Measurements from ENCODE around the gene CHIT1. TPM values are rescaled to one million over a fixed set of nuclear protein-coding genes. Genes with fewer than 3 reads are reported as not detected.

The CHIT1 gene
- total RNA-seq, 2 experiments from 2014 or later = 0.30 to 0.42 TPM

- H3K36me3 Mint-ChIP-seq (ENCODE audit: low read depth) = no peaks in the 10 kb centered on the region
- no peaks in the 10 kb centered on the region for H3K27me3 Mint-ChIP-seq
- ChIA-PET POLR2A (interaction anchor here (1.0 kb wide), 1 partner anchor 54 kb away, joined by 3 read pairs; no protein-coding TSS in a partner anchor), CTCF (interaction anchor here (0.5 to 3.2 kb wide), 14 partner anchors 12 to 172 kb away, joined by 3 to 16 read pairs (median 4); no protein-coding TSS in a partner anchor)
- peak; percentile 65 for DNase-seq
- H3K9me3 Mint-ChIP-seq = no peaks in the 10 kb centered on the region
- H3K4me1 Mint-ChIP-seq = no peaks in the 10 kb centered on the region
- no peak overlapping the region for H3K4me3 Mint-ChIP-seq
- no peak overlapping the region for H3K27ac Mint-ChIP-seq
Observed at GRCh38 chr1:203172184-203173010, 57.1 kb downstream of the CHIT1 start.

- H3K27ac Mint-ChIP-seq = no peak overlapping the region
- ChIA-PET CTCF (interaction anchor here (0.6 to 3.2 kb wide), 12 partner anchors 11 to 345 kb away, joined by 3 to 16 read pairs (median 4); no protein-coding TSS in a partner anchor), POLR2A (interaction anchor here (1.0 kb wide), 1 partner anchor 53 kb away, joined by 3 read pairs; no protein-coding TSS in a partner anchor)
- no peaks in the 10 kb centered on the region for H3K9me3 Mint-ChIP-seq
- DNase-seq = no peak
- no peaks in the 10 kb centered on the region for H3K27me3 Mint-ChIP-seq
- H3K36me3 Mint-ChIP-seq (ENCODE audit: low read depth) = no peaks in the 10 kb centered on the region
- no peak overlapping the region for H3K4me3 Mint-ChIP-seq
- no peaks in the 10 kb centered on the region for H3K4me1 Mint-ChIP-seq
Observed at GRCh38 chr1:203171341-203172183, 57.9 kb downstream of the CHIT1 start.

GRCh38 chr1:203170625-203171330 lies 58.7 kb downstream of the CHIT1 start:
- POLR2A ChIA-PET = no interaction called here

GRCh38 chr1:203169770-203170520 lies 59.5 kb downstream of the CHIT1 start:
- no peak for DNase-seq
- Mint-ChIP-seq H3K4me3 (no peak overlapping the region), H3K27ac (no peak overlapping the region), H3K4me1 (no peaks in the 10 kb centered on the region), H3K36me3 (ENCODE audit: low read depth) (no peaks in the 10 kb centered on the region), H3K27me3 (no peaks in the 10 kb centered on the region), H3K9me3 (no peaks in the 10 kb centered on the region)
- POLR2A ChIA-PET = no interaction called here
- CTCF ChIA-PET = interaction anchor here (1.3 to 2.6 kb wide), 3 partner anchors 12 to 46 kb away, joined by 3 to 10 read pairs (median 7); no protein-coding TSS in a partner anchor

More at GRCh38 chr1:203170625-203171330, 58.7 kb downstream of the CHIT1 start:
- Mint-ChIP-seq H3K9me3 (no peaks in the 10 kb centered on the region), H3K4me3 (no peak overlapping the region), H3K27me3 (no peaks in the 10 kb centered on the region), H3K4me1 (no peaks in the 10 kb centered on the region), H3K27ac (no peak overlapping the region), H3K36me3 (ENCODE audit: low read depth) (no peaks in the 10 kb centered on the region)
- CTCF ChIA-PET = interaction anchor here (0.6 to 3.2 kb wide), 6 partner anchors 15 to 344 kb away, joined by 3 to 16 read pairs (median 8); no protein-coding TSS in a partner anchor
- DNase-seq = no peak

GRCh38 chr1:203168991-203169390 lies 60.5 kb downstream of the CHIT1 start:
- no peaks in the 10 kb centered on the region for H3K4me1 Mint-ChIP-seq
- H3K36me3 Mint-ChIP-seq (ENCODE audit: low read depth) = no peaks in the 10 kb centered on the region
- no peak overlapping the region for H3K4me3 Mint-ChIP-seq
- no peaks in the 10 kb centered on the region for H3K9me3 Mint-ChIP-seq
- CTCF ChIA-PET = interaction anchor here (1.3 to 2.2 kb wide), 3 partner anchors 9 to 40 kb away, joined by 3 to 7 read pairs (median 3); no protein-coding TSS in a partner anchor
- POLR2A ChIA-PET = no interaction called here
- no peaks in the 10 kb centered on the region for H3K27me3 Mint-ChIP-seq
- no peak for DNase-seq
- H3K27ac Mint-ChIP-seq = no peak overlapping the region

GRCh38 chr1:203168256-203168786 lies 61.2 kb downstream of the CHIT1 start:
- no peaks in the 10 kb centered on the region for H3K36me3 Mint-ChIP-seq (ENCODE audit: low read depth)
- no peaks in the 10 kb centered on the region for H3K27me3 Mint-ChIP-seq
- DNase-seq = no peak
- no peaks in the 10 kb centered on the region for H3K9me3 Mint-ChIP-seq
- H3K4me3 Mint-ChIP-seq = no peak overlapping the region
- H3K27ac Mint-ChIP-seq = no peak overlapping the region
- POLR2A ChIA-PET = no interaction called here
- no peaks in the 10 kb centered on the region for H3K4me1 Mint-ChIP-seq
- CTCF ChIA-PET = interaction anchor here (1.3 to 1.4 kb wide), 2 partner anchors 9 to 10 kb away, joined by 3 read pairs; no protein-coding TSS in a partner anchor

- no peak for DNase-seq
- Mint-ChIP-seq H3K27me3 (peaks cover 1% of the 10 kb centered on the region), H3K9me3 (no peaks in the 10 kb centered on the region), H3K27ac (no peak overlapping the region), H3K4me3 (no peak overlapping the region), H3K36me3 (ENCODE audit: low read depth) (no peaks in the 10 kb centered on the region), H3K4me1 (no peaks in the 10 kb centered on the region)
- POLR2A ChIA-PET = no interaction called here
- CTCF ChIA-PET = interaction anchor here (1.4 kb wide), 1 partner anchor 10 kb away, joined by 3 read pairs; no protein-coding TSS in a partner anchor
Observed at GRCh38 chr1:203167913-203168200, 61.6 kb downstream of the CHIT1 start.

- Mint-ChIP-seq H3K4me3 (no peak overlapping the region), H3K27me3 (peaks cover 2% of the 10 kb centered on the region), H3K27ac (no peak overlapping the region), H3K36me3 (ENCODE audit: low read depth) (no peaks in the 10 kb centered on the region), H3K9me3 (no peaks in the 10 kb centered on the region), H3K4me1 (no peaks in the 10 kb centered on the region)
- no peak for DNase-seq
- POLR2A ChIA-PET = no interaction called here
- CTCF ChIA-PET = interaction anchor here (1.3 to 1.4 kb wide), 2 partner anchors 10 to 100 kb away, joined by 3 read pairs; no protein-coding TSS in a partner anchor
Observed at GRCh38 chr1:203167026-203167912, 62.2 kb downstream of the CHIT1 start.

GRCh38 chr1:203166192-203166940 lies 63.1 kb downstream of the CHIT1 start:
- H3K9me3 Mint-ChIP-seq = no peaks in the 10 kb centered on the region
- ChIA-PET POLR2A (no interaction called here), CTCF (interaction anchor here (1.3 kb wide), 1 partner anchor 101 kb away, joined by 3 read pairs; no protein-coding TSS in a partner anchor)
- H3K4me1 Mint-ChIP-seq = no peaks in the 10 kb centered on the region
- no peak overlapping the region for H3K27ac Mint-ChIP-seq
- peaks cover 2% of the 10 kb centered on the region for H3K27me3 Mint-ChIP-seq
- no peak overlapping the region for H3K4me3 Mint-ChIP-seq
- DNase-seq = no peak
- H3K36me3 Mint-ChIP-seq (ENCODE audit: low read depth) = no peaks in the 10 kb centered on the region

Data from activated CD4-positive, alpha-beta T cell treated with anti-CD3 and anti-CD28 coated beads, Interleukin-2, amount 10 ng/mL, durations not matched to agents 7 days and 5 days (primary cell).